22Rv1 (cell line): ENCODE data around the gene TESK2.

ENCODE experiments used
- H3K27ac ChIP-seq: fragments of 450-650 bp; 2 replicates; pipeline ENCODE4 v1.5.1; 2017
- ZFX ChIP-seq: fragments of 450-650 bp; IDR thresholded peaks from 2 replicates; pipeline ENCODE4 v1.6.1; 2017; ENCODE audit warnings: antibody characterized with exemption, borderline replicate concordance
- TF ChIP-seq, protein P1 (sequence below): fragments of 450-650 bp; IDR thresholded peaks from 2 replicates; pipeline ENCODE4 v1.5.1; 2017; ENCODE audit warnings: mild to moderate bottlenecking

TESK2 gene

DNA sequence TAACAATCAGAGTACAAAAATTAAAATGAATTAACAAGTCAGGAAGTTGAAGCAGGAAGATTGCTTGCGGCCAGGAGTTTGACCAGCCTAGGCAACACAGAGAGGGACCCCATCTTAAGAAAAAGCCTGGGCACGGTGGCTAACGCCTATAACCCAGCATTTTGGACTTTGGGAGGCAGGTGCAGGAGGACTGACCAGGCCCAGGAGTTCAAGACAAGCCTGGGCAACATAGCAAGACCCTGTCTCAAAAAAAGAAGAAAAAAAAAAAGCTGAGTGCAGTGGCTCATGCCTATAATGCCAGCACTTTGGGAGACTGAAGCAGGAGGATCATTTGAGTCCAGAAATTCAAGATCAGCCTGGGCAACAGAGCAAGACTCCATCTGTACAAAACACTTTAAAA is 38.5 kb downstream of the TESK2 start:
- TF ChIP-seq, protein P1, sequence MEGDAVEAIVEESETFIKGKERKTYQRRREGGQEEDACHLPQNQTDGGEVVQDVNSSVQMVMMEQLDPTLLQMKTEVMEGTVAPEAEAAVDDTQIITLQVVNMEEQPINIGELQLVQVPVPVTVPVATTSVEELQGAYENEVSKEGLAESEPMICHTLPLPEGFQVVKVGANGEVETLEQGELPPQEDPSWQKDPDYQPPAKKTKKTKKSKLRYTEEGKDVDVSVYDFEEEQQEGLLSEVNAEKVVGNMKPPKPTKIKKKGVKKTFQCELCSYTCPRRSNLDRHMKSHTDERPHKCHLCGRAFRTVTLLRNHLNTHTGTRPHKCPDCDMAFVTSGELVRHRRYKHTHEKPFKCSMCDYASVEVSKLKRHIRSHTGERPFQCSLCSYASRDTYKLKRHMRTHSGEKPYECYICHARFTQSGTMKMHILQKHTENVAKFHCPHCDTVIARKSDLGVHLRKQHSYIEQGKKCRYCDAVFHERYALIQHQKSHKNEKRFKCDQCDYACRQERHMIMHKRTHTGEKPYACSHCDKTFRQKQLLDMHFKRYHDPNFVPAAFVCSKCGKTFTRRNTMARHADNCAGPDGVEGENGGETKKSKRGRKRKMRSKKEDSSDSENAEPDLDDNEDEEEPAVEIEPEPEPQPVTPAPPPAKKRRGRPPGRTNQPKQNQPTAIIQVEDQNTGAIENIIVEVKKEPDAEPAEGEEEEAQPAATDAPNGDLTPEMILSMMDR, result no peak
- TF ChIP-seq ZFX, result no peak
- no peak overlapping the region for H3K27ac ChIP-seq

DNA sequence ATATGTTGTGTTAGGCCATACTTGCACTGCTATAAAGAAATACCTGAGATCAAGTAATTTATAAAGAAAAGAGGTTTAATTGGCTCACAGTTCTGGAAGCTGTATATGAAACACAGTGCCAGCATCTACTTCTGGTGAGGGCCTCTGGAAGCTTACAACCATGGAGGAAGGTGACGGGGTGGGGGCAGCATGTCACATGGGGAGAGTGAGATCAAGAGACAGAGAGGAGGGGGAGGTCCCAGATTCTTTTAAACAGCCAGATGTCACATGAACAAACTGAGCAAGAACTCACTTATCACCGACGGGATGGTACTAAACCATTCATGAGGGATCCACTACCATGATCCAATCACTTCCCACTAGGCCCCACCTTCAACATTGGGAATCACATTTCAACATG is 42.6 kb downstream of the TESK2 start:
- TF ChIP-seq ZFX, result no peak
- TF ChIP-seq, protein P1, result no peak
- no peak overlapping the region for H3K27ac ChIP-seq

DNA sequence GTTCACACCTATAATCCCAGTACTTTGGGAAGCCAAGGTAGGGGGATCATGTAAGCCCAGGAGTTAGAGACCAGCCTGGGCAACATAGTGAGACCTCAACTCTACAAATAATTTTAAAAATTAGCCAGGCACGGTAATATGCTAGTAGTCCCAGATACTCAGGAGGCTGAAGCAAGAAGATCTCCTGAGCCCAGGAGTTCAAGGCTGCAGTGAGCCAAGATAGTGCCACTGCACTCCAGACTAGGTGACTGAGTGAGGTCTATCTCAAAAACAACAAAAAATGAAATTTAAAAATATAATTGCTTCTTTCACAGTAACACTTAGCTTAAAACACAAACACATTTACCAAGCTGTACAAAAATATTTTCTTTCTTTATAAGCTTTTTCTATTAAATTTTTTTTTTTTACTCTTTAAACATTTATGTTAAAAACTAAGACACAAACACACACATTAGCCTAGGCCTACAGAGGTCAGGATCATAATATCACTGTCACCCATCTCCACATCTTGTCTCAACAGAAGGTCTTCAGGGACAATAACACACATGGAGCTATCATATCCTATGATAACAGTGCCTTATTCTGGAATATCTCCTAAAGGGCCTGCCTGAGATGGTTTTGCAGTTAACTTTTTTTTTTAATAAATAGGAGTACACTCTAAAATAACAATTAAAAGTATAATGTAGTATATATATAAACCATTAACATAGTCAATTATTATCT is 43.9 kb downstream of the TESK2 start:
- H3K27ac ChIP-seq, result peak overlapping the region; percentile 63
- TF ChIP-seq, protein P1, result no peak
- TF ChIP-seq ZFX, result no peak

DNA sequence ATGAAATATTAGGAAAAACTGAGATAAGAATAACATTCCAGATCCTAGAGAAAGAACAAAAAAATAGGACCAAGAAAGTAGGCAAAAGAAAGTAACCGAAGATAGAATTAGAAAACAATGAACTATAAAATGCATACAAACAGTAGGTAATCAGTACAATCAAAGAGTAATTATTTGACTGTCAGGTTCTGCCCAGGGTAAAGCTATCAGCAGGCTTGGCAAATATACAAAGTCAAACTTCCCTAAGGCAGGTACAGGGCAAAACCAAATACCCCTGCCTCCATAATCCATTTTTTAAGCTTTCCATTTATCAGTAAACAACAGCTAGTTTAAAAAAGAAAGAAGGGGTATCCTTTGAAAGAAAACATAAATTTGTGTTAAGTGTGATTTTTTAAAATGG is 44.4 kb downstream of the TESK2 start:
- no peak for TF ChIP-seq ZFX
- TF ChIP-seq, protein P1, result no peak
- peak overlapping the region; percentile 63 for H3K27ac ChIP-seq

DNA sequence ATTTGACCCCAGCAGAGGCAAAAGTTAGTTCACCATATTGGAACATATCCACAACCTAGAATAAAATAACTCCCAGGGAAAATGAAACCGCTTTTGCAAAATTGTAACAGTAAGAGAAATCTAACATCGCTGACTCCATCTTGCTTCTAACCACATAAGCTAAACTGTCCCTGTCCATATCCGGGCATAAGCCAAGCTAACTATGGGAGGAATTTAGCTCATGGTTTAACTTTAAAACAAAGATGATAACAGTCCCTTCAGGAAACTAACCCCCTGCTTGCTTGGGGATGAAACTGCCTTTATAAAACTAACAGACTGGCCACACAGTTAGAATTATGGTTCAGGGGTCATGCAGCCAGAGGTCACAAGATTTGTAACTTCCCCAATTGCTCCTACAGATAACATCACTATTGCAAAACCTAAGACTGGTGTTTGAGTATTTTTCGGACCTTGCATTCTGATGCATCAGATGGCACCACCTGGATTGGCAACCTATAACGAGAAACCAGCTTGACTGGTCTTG is 46.3 kb downstream of the TESK2 start:
- TF ChIP-seq ZFX, result no peak
- TF ChIP-seq, protein P1, result no peak
- H3K27ac ChIP-seq, result peak overlapping the region; percentile 63

DNA sequence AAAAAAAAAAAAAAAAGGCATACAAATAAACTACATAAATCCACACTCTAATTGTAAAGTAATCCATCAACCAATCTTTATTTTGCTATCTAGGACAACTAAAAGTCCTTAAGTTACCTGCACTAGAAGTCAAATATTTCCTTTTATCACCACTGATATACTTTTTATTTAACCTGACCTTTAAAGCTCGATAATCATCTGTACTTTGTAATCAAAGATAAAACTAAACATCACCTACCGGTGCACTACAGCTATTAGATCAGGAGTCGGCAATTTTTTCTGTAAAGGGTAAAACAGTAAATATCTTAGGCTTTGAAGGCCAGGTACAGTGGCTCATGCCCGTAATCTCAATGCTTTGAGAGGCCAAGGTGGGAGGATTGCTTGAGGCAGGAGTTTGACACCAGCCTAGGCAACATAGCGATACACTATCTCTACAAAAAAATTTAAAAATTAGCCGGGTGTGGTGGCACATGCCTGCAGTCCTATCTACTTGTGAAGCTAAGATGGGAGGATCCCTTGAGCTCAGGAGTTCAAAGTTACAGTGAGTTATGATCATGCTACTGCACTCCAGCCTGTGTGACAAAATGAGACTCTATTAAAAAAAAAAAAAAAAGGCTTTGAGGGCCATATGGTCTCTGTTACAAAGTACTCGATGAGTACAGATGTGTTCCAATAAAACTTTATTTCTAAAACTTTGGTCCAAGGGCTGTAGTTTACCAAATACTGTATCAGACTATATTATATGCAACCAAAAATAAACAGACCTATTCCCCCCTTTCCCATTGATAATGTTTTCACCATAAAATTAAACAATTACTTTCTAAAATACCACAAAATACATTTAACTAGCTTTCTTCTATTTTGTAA is 47.1 kb downstream of the TESK2 start:
- H3K27ac ChIP-seq, result peak overlapping the region; percentile 63
- TF ChIP-seq ZFX, result no peak
- TF ChIP-seq, protein P1, result no peak

DNA sequence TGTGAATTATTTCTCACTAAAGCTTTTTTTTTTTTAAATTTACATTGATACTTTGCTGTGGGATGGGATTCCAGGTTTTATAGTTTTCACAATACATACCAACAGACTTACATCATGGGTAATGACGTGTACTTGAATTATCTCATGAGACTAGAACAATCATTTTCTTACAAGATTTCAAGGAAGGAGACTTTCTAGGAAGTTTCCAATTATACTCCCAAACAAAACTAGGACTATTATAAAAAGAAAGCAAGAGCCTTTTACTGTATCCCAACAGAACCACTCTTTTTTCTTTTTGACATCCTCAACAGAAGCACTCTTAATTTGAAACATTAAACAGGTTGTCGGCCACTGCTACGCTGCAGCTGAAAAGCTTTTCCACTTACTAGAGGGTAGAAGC is 48.7 kb downstream of the TESK2 start:
- no peak for TF ChIP-seq ZFX
- TF ChIP-seq, protein P1, result no peak
- 0 out of 2 replicates have a peak overlapping the region, but pooled peaks have one; percentile 63 for H3K27ac ChIP-seq
